WTC11 (cell line): Measurements from ENCODE around the gene BCAT1.

Source experiments
- CTCF ChIP-seq: fragments of 200-600 bp; IDR thresholded peaks from 2 replicates; pipeline ENCODE4 v1.8.0; 2022; ENCODE audit warnings: antibody characterized with exemption
- FOXP4 ChIP-seq: sonication (generic); formaldehyde crosslinking; IDR thresholded peaks from 2 replicates; pipeline ENCODE4 v1.8.0; 2022; ENCODE audit warnings: mild to moderate bottlenecking, missing genetic modification reagents
- NFYB ChIP-seq: sonication (generic); formaldehyde crosslinking; conservative IDR thresholded peaks from 2 replicates; pipeline ENCODE4 v1.8.0; 2022; ENCODE audit warnings: low read depth, missing genetic modification reagents
- ZNF138 ChIP-seq: sonication (generic); formaldehyde crosslinking; conservative IDR thresholded peaks from 2 replicates; pipeline ENCODE4 v1.8.1; 2022; ENCODE audit warnings: mild to moderate bottlenecking, moderate library complexity, missing genetic modification reagents
- ZNF396 ChIP-seq: fragments of 250-450 bp; sonication (Bioruptor Pico); IDR thresholded peaks from 2 replicates; pipeline ENCODE4 v1.8.0; 2021; ENCODE audit warnings: mild to moderate bottlenecking, moderate library complexity, borderline replicate concordance
- ZNF512 ChIP-seq: sonication (generic); formaldehyde crosslinking; IDR thresholded peaks from 2 replicates; pipeline ENCODE4 v1.8.1; 2022; ENCODE audit warnings: missing genetic modification reagents, borderline replicate concordance

GRCh38 chr12:24810378-24810777 lies 138.5 kb downstream of the BCAT1 start:
- TF ChIP-seq ZNF512 (CRISPR knock-in tag) (no peak), CTCF (no peak), ZNF396 (CRISPR knock-in tag) (no peak), NFYB (CRISPR knock-in tag) (no peak), ZNF138 (CRISPR knock-in tag) (no peak), FOXP4 (CRISPR knock-in tag) (no peak)
